Type B pancreatic cell (in vitro differentiated cells): ENCODE measurements around the gene THOP1. TPM values are rescaled to one million over a fixed set of nuclear protein-coding genes. Genes with fewer than 3 reads are reported as not detected.

ENCODE experiments used
- DNase-seq: peaks from one replicate; pipeline ENCODE4 v3.0.0; 2021; ENCODE audit warnings: mixed read lengths; ENCODE audit not compliant: unreplicated experiment; ENCODE audit errors: extremely low spot score
- H3K27ac Mint-ChIP-seq: 2 replicates; pipeline ENCODE4 v1.8.0; 2021; ENCODE audit warnings: mild to moderate bottlenecking, mixed read lengths
- H3K27me3 Mint-ChIP-seq: 2 replicates; pipeline ENCODE4 v1.8.0; 2021; ENCODE audit warnings: mixed read lengths
- H3K36me3 Mint-ChIP-seq: 2 replicates; pipeline ENCODE4 v1.8.0; 2021; ENCODE audit warnings: mixed read lengths
- H3K4me1 Mint-ChIP-seq: one replicate; pipeline ENCODE4 v1.8.0; 2021; ENCODE audit warnings: mixed read lengths; ENCODE audit not compliant: unreplicated experiment
- H3K4me3 Mint-ChIP-seq: 2 replicates; pipeline ENCODE4 v1.8.0; 2021; ENCODE audit warnings: mild to moderate bottlenecking, mixed read lengths
- H3K9me3 Mint-ChIP-seq: 2 replicates; pipeline ENCODE4 v1.8.0; 2021; ENCODE audit warnings: mixed read lengths
- total RNA-seq: library from RNA; stranded (reverse); gene quantifications from 2 replicates; pipeline ENCODE4 v1.2.1, GENCODE V29; 2021; ENCODE audit warnings: low replicate concordance
- TF ChIP-seq, protein P1 (sequence below): fragments of 200-600 bp; sonication (generic); conservative IDR thresholded peaks from 2 replicates; pipeline ENCODE4 v1.5.0; 2021; ENCODE audit warnings: antibody characterized with exemption, mild to moderate bottlenecking

The THOP1 gene
- total RNA-seq, 1 donor from 2014 or later, result 109 TPM

DNA sequence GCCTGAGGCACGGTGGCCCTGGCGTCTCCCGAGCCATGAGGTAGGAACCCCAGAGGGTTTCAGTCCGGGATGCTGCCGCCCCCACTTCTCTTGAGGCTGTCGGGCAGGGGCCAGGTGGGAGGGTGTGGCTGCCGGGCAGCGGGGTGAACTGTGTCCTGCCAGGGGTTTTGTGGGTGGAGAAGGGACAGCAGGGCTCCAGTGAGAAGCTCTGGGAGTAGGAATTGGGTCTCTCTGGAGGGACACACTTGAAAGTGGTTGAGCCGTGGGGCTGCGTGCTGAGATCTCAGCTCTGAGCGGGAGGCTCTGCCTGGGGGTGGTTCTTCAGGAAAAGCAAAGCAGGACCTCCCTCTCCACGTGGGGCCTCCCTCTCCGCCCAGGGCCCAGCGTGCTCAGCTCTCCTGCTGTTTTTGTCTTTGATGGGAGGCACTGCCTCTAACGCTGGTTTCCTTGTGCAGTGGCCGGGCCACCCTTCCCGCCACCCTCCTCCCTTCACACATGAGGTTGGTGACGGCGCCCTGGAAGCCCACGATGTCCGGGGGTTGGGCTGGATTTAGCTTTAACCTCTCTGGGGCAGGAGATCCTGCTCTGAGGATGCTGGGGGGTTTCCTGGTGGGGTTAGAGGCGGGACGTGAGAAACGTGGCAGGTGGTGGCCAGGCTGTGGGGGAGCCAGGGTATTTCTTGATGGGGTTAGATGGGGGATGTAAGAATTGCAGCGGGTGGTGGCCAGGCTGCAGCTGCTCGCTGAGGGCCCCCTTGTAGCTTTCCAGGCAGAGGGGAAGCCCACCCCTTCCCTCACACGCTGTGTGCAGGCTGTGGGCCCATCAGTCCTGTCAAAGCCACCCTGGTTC lies 19.1 kb downstream of the THOP1 start:
- peaks cover 12% of the 10 kb centered on the region for H3K36me3 Mint-ChIP-seq
- no peak for DNase-seq
- H3K4me3 Mint-ChIP-seq, result no peak overlapping the region
- H3K27me3 Mint-ChIP-seq, result no peaks in the 10 kb centered on the region
- H3K27ac Mint-ChIP-seq, result no peak overlapping the region
- TF ChIP-seq, protein P1, sequence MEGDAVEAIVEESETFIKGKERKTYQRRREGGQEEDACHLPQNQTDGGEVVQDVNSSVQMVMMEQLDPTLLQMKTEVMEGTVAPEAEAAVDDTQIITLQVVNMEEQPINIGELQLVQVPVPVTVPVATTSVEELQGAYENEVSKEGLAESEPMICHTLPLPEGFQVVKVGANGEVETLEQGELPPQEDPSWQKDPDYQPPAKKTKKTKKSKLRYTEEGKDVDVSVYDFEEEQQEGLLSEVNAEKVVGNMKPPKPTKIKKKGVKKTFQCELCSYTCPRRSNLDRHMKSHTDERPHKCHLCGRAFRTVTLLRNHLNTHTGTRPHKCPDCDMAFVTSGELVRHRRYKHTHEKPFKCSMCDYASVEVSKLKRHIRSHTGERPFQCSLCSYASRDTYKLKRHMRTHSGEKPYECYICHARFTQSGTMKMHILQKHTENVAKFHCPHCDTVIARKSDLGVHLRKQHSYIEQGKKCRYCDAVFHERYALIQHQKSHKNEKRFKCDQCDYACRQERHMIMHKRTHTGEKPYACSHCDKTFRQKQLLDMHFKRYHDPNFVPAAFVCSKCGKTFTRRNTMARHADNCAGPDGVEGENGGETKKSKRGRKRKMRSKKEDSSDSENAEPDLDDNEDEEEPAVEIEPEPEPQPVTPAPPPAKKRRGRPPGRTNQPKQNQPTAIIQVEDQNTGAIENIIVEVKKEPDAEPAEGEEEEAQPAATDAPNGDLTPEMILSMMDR, result no peak
- H3K9me3 Mint-ChIP-seq, result no peaks in the 10 kb centered on the region
- H3K4me1 Mint-ChIP-seq, result no peaks in the 10 kb centered on the region

DNA sequence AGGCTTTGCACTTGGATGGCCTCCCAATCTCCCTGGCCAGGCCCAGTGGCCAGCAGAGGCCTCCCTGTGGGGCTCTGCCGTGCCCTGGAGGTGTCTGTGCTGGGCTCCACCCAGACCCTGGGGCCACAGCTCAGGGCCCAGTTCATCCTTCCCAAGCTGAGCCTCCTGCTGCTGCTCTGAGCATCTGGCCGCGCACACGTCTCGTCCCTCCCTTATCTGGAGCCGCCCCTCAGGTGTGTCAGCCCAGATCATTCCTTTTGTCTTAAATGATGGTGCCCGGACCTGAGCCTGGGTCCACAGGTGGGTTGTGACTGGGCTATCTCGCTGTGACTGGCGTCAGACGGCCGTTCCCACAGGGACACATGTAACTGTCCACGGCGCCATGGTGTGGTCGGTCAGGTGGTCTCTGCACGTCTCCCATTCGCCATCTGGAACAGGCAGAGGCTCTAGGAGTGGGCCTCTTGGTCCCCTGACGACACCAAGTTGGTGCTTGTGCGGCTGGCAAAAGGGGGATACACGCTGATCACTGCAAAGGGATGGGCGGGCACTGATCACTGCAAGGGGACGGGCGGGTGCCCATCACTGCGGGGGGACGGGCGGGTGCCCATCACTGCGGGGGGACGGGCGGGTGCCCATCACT lies 20.1 kb downstream of the THOP1 start:
- peaks cover 12% of the 10 kb centered on the region for H3K36me3 Mint-ChIP-seq
- no peaks in the 10 kb centered on the region for H3K4me1 Mint-ChIP-seq
- no peak for DNase-seq
- no peak overlapping the region for H3K4me3 Mint-ChIP-seq
- no peak overlapping the region for H3K27ac Mint-ChIP-seq
- TF ChIP-seq, protein P1, result no peak
- no peaks in the 10 kb centered on the region for H3K27me3 Mint-ChIP-seq
- H3K9me3 Mint-ChIP-seq, result no peaks in the 10 kb centered on the region

DNA sequence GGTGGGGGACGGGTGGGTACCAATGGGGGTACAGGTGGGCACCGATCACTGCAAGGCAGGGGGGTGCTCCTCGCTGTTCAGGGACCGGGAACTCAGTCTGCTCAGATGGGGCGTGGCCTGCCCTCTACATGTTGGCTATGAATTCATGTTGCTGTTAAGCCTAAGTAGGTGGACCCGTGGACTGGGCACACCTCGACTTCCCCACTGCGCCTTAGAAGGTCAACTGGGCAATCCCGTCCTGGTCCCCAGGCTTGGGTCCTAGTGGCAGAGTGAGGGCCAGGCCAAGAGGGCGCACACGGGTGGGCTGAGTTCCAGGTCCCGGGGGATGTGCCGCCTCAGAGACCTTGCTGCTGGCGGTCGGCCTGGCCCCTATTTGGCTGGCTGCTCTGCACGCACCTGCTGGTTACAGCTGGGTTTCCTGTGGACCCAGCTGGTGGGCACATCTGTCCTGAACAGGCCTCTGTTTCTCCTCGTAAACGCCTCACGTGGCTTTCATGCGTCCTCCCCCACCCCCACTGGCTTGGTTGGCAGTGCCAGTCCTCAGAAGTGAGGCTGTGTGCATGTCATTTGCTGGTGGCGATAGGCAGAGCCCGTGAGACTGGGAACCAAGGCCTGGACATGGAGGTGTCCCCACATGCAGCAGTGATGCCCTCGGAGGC lies 20.8 kb downstream of the THOP1 start:
- no peak overlapping the region for H3K4me3 Mint-ChIP-seq
- no peaks in the 10 kb centered on the region for H3K27me3 Mint-ChIP-seq
- TF ChIP-seq, protein P1, result no peak
- H3K4me1 Mint-ChIP-seq, result no peaks in the 10 kb centered on the region
- H3K9me3 Mint-ChIP-seq, result no peaks in the 10 kb centered on the region
- H3K27ac Mint-ChIP-seq, result no peak overlapping the region
- no peak for DNase-seq
- peaks cover 8% of the 10 kb centered on the region for H3K36me3 Mint-ChIP-seq

DNA sequence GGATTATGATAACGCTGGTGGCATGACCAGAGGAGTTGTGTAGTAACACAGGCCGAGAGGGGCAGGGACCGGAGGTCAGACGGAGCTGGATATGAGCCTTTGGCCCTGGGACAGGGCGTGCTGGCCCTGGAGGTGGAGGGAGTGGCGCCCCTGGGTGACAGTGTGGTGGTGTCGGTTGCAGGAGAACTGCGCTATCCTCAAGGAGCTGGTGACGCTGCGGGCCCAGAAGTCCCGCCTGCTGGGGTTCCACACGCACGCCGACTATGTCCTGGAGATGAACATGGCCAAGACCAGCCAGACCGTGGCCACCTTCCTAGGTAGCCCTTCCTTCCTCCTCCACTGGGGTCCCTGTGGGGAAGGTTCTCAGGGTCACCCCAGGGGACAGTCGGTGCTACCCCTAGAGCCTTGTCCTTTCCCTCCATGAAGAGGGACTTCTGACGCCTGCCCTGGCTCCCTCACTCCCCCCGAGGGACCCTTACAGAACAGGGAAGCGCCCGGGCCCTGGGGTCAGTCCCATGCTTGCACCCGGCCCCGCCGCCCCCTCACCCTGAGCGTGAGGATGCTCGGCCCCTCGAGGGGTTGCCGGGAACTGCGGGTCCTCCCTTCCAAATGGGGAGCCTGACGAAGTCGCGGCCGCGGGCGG lies 21.6 kb downstream of the THOP1 start:
- no peak for DNase-seq
- no peaks in the 10 kb centered on the region for H3K4me1 Mint-ChIP-seq
- no peak overlapping the region for H3K27ac Mint-ChIP-seq
- TF ChIP-seq, protein P1, result no peak
- peaks cover 8% of the 10 kb centered on the region for H3K36me3 Mint-ChIP-seq
- H3K27me3 Mint-ChIP-seq, result no peaks in the 10 kb centered on the region
- H3K4me3 Mint-ChIP-seq, result no peak overlapping the region
- H3K9me3 Mint-ChIP-seq, result no peaks in the 10 kb centered on the region

DNA sequence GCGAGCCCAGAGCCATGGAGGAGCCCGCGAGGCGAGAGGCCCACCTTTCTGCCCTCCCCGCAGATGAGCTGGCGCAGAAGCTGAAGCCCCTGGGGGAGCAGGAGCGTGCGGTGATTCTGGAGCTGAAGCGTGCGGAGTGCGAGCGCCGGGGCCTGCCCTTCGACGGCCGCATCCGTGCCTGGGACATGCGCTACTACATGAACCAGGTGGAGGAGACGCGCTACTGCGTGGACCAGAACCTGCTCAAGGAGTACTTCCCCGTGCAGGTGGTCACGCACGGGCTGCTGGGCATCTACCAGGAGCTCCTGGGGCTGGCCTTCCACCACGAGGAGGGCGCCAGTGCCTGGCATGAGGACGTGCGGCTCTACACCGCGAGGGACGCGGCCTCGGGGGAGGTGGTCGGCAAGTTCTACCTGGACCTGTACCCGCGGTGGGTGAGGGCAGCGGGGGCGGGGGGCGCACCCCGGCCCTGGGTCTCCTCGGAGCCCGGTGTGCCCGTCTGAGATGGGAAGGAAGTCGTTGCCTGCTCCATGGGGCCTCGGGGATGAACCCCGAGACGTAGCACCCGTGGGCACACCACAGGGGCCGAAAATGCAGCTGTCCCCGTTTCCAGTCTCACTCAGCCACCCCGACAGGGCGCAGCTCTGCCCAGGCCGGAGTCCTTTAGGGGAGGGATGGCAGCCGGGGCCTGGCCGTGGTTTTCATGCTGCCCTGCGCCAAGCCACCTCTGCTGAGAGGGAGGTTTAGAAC lies 22.3 kb downstream of the THOP1 start:
- Mint-ChIP-seq H3K4me3 (no peak overlapping the region), H3K9me3 (no peaks in the 10 kb centered on the region), H3K27ac (no peak overlapping the region), H3K36me3 (peaks cover 6% of the 10 kb centered on the region), H3K4me1 (no peaks in the 10 kb centered on the region), H3K27me3 (no peaks in the 10 kb centered on the region)
- TF ChIP-seq, protein P1, result no peak
- DNase-seq, result no peak
